ENCODE data around the gene GARIN3.

Gene GARIN3

DNA sequence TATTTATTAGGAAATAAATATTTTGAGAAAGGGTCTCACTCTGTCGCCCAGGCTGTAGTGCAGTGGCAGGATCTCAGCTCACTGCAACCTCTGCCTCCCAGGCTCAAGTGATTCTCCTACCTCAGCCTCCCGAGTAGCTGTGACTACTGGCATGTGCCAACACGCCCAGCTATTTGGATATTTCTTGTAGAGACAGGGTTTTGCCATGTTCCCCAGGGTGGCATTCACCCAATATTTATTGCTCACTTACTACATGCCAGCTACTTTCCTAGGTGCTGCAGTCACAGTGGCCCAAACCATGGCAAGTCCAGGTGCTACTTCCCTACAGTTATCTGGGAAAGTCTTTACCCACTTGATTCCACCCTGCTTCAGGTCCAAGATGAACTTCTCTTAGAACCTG, 15.1 kb downstream of the GARIN3 start:
- DNase-seq (ENCODE audit: low read depth in 1 of 2, low spot score in 1 of 2) = no peak
- Histone ChIP-seq H3K4me3 (replicated peaks; ENCODE audit: insufficient read depth, low read length) (no peak overlapping the region), H3K27me3 (ENCODE audit: insufficient read depth, poor library complexity, severe bottlenecking) (no peaks in the 10 kb centered on the region), H3K27ac (replicated peaks) (no peak overlapping the region)
- TF ChIP-seq GABPA (IDR thresholded peaks at IDR 0.05; ENCODE audit: low read depth) (no peak), SPI1 (IDR thresholded peaks at IDR 0.05; ENCODE audit: borderline replicate concordance, low read depth) (no peak), POLR2AphosphoS5 (IDR thresholded peaks at IDR 0.05; ENCODE audit: low read depth) (no peak), REST (IDR thresholded peaks at IDR 0.05; ENCODE audit: insufficient replicate concordance, low read depth) (no peak), CTCF (IDR thresholded peaks at IDR 0.05; ENCODE audit: insufficient read depth, low read length) (no peak)

GRCh38 chr5:157148734-157149615, 17.1 kb downstream of the GARIN3 start:
- Histone ChIP-seq H3K27me3 (ENCODE audit: insufficient read depth, poor library complexity, severe bottlenecking) (no peaks in the 10 kb centered on the region), H3K4me3 (replicated peaks; ENCODE audit: insufficient read depth, low read length) (no peak overlapping the region), H3K27ac (replicated peaks) (no peak overlapping the region)
- TF ChIP-seq POLR2AphosphoS5 (IDR thresholded peaks at IDR 0.05; ENCODE audit: low read depth) (no peak), GABPA (IDR thresholded peaks at IDR 0.05; ENCODE audit: low read depth) (no peak), REST (IDR thresholded peaks at IDR 0.05; ENCODE audit: insufficient replicate concordance, low read depth) (no peak), SPI1 (IDR thresholded peaks at IDR 0.05; ENCODE audit: borderline replicate concordance, low read depth) (no peak), CTCF (IDR thresholded peaks at IDR 0.05; ENCODE audit: insufficient read depth, low read length) (peak; percentile 80)
- peak in 1 of 2 experiments; percentile 64 for DNase-seq (ENCODE audit: low read depth in 1 of 2, low spot score in 1 of 2)

DNA sequence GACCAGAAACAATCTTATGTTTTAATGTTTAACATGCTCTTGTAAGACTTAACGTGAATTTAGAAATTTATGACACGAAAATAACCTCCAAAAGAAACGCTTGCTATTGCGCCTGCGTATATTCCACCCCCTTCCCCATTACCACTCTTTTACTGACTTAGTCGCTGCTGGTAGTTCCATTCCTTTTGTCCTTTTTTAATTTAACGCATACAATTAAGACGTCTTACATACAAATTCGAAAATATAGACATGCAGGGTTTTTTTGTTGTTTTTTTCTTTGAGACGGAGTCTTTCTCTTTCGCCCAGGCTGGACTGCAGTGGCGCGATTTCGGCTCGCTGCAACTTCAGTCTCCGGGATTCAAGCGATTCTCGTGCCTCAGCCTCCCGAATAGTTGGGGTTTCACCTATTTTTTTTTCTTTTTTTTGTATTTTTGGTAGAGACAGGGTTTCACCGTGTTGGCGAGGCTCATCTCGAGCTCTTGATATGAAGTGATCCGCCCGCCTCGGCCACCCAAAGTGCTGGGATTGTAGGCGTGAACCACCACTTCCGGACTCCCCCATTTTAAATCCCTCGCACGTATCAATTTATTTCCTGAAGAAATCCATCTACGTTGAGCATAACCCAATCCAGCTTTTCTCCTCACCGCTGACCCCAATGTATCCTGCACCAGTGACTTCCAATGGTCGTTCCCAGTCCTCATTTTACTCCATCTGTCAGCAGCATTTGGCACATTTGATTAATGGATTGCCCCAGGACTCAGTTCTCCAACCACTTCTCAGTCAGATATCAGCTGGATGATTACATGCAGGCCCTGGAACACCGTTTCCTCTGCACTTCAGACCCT, 22.7 kb downstream of the GARIN3 start:
- Histone ChIP-seq H3K27me3 (ENCODE audit: insufficient read depth, poor library complexity, severe bottlenecking) (no peaks in the 10 kb centered on the region), H3K27ac (replicated peaks) (peak overlapping the region; percentile 96), H3K4me3 (replicated peaks; ENCODE audit: insufficient read depth, low read length) (peak overlapping the region; percentile 55)
- peak in 1 of 2 experiments; percentile 19 for DNase-seq (ENCODE audit: low read depth in 1 of 2, low spot score in 1 of 2)
- TF ChIP-seq SPI1 (IDR thresholded peaks at IDR 0.05; ENCODE audit: borderline replicate concordance, low read depth) = no peak
- no peak for TF ChIP-seq CTCF (IDR thresholded peaks at IDR 0.05; ENCODE audit: insufficient read depth, low read length)
- no peak for TF ChIP-seq REST (IDR thresholded peaks at IDR 0.05; ENCODE audit: insufficient replicate concordance, low read depth)
- TF ChIP-seq GABPA (IDR thresholded peaks at IDR 0.05; ENCODE audit: low read depth) = no peak
- TF ChIP-seq POLR2AphosphoS5 (IDR thresholded peaks at IDR 0.05; ENCODE audit: low read depth) = no peak
